ENCODE data around the gene PRICKLE4.

DNA sequence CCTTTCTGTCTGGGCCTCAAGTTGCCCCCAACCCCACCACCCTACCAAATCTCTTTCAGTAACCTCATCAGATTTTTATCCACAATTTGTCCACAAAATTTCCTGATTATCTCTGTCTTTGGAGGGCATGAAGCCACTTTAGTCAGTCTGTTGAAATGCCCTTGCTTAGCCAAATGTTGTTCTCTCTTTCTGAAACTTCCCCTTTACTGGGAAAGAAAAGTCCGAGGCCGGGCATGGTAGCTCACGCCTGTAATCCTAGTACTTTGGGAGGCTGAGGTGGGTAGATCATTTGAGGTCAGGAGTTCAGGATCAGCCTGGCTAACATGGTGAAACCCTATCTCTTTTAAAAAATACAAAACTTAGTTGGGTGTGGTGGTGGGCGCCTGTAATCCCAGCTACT lies 40.7 kb downstream of the PRICKLE4 start:
- TF ChIP-seq, protein P1, sequence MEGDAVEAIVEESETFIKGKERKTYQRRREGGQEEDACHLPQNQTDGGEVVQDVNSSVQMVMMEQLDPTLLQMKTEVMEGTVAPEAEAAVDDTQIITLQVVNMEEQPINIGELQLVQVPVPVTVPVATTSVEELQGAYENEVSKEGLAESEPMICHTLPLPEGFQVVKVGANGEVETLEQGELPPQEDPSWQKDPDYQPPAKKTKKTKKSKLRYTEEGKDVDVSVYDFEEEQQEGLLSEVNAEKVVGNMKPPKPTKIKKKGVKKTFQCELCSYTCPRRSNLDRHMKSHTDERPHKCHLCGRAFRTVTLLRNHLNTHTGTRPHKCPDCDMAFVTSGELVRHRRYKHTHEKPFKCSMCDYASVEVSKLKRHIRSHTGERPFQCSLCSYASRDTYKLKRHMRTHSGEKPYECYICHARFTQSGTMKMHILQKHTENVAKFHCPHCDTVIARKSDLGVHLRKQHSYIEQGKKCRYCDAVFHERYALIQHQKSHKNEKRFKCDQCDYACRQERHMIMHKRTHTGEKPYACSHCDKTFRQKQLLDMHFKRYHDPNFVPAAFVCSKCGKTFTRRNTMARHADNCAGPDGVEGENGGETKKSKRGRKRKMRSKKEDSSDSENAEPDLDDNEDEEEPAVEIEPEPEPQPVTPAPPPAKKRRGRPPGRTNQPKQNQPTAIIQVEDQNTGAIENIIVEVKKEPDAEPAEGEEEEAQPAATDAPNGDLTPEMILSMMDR (IDR thresholded peaks at IDR 0.05) = no peak
- no peak for TF ChIP-seq POLR2A (IDR thresholded peaks at IDR 0.05)
- no peak for TF ChIP-seq EP300 (IDR thresholded peaks at IDR 0.05)

Measured in tibial nerve (tissue), 4 donors.